GM19395 (cell line): Measurements from ENCODE around the gene ETS1.

Source experiments
- ATAC-seq: cut with Tn5 transposase; IDR thresholded peaks from one replicate; pipeline ENCODE4 v1.9.1; 2021; ENCODE audit warnings: mild to moderate bottlenecking, moderate library complexity; ENCODE audit not compliant: unreplicated experiment

ETS1 gene

DNA sequence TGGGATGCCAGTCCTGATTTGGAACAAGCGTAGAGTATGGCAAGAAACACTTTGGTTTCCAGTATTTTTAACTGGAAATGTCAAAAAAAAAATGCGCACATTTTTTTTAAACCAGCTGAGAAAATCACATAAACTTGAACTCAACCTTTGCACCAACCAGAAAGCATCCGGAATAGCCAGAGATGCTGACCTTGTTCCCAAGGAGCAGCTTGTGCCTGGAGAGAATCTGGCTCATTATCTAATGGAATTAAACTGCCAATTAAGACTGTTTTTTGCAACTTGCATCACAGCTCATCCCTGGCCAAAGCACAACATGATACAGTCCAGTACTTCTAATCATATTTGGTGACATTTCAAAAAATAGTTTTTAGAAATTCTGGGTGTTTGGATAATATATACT is 8.4 kb upstream of the ETS1 start:
- ATAC-seq: no peak

DNA sequence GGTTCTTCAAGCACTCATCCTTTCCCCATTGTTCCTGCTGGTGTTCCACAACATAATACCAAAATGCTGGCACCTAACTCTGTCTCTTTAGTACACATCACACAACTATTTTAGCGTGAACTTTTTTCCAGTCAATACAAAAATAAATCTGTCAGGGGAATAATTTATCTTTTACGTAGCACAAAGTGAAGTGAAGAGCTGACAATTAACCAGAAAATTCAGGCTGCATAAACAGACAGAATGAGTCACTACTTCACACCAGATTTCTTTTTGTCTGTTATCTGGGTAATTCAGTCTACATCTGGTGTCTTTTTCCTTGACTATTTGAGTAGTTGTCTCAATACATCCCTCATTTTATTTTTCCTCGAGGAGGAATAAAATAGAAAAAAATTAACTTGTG is 7.9 kb upstream of the ETS1 start:
- no peak for ATAC-seq

GRCh38 chr11:128594226-128594625 is 6.9 kb upstream of the ETS1 start:
- no peak for ATAC-seq

DNA sequence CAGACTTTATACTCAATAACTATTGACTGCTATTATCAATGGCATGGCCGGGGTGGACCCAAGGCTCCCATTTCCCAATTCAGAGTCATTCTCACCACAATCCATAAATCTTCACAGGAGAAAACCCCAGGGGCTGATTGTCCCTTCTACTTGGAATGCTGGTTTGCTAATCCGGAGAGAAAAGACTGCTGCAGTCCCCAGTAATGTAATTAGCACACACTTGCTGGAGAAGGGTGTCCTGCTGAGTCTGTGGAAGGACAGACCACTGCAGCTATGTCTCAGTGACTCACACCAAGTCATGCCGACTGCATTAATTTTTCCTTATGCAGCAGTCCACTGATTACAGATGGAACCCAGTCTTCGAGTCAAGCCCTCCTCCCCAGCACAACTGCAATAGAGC is 5.9 kb upstream of the ETS1 start:
- no peak for ATAC-seq

DNA sequence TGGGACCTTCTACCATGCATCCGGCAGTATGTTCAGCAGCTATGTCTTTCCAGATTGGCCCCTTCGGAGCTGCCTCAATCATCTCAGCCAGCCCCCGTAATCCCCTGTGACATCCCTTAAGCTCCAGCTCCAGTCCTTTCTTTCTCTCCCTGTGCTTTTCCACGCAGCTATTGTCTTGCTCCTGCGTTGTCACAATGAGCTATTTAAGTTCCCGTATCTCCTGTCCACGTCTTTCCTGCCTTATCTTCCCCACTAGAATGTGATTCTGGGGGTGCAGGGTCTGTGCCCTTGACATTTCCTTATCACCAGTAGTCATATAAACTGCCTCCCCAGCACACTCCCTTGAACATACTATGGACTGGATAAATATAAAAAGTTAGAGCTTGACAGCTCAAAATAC is 5.1 kb upstream of the ETS1 start:
- ATAC-seq: no peak

DNA sequence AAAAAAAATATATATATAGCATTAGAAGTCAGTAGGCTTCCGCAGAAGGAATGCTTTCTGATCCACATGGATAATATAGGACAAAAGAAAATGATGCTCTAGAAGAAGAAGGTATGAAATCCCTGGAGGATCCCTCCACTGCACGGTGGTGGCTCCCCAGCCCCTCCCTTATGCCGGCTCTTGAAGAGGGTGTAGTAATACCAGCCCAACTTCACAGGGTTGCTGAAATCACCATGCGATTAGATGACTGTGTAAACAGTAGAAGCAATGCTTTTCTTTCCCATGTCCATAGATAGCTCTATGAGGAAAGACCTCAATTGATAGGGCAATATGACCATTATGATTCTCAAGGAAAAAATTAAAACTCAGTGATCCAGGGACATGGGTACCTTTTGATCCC is 3.2 kb upstream of the ETS1 start:
- ATAC-seq: no peak

- no peak for ATAC-seq
Measured at GRCh38 chr11:128589998-128590397, 2.6 kb upstream of the ETS1 start.

- ATAC-seq: no peak
Measured at GRCh38 chr11:128588093-128588492, 735 bp upstream of the ETS1 start.

- no peak for ATAC-seq
Measured at GRCh38 chr11:128586689-128587088, 669 bp downstream of the ETS1 start.

- no peak for ATAC-seq
Measured at GRCh38 chr11:128585498-128586238, 1.7 kb downstream of the ETS1 start.

DNA sequence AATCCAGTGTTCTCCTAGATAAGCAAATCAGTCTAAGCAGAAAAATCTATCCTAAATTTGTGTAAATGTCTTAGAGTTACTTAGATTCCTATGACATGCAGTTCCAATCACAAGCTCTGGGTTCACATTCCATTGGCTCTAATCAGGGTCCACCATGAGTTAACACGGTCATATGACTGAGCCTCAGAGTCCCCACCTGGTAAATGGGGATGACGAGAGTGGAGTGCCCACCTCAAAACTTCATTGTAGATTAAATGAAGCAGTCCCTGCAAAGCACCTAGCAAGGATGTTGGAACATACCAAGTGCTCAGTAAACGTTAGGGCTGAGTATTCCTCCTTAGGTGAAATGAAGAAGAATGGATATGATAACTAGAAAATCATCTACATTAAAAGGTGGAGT is 3.1 kb downstream of the ETS1 start:
- ATAC-seq: no peak

GRCh38 chr11:128582496-128583366 is 4.6 kb downstream of the ETS1 start:
- ATAC-seq: no peak

DNA sequence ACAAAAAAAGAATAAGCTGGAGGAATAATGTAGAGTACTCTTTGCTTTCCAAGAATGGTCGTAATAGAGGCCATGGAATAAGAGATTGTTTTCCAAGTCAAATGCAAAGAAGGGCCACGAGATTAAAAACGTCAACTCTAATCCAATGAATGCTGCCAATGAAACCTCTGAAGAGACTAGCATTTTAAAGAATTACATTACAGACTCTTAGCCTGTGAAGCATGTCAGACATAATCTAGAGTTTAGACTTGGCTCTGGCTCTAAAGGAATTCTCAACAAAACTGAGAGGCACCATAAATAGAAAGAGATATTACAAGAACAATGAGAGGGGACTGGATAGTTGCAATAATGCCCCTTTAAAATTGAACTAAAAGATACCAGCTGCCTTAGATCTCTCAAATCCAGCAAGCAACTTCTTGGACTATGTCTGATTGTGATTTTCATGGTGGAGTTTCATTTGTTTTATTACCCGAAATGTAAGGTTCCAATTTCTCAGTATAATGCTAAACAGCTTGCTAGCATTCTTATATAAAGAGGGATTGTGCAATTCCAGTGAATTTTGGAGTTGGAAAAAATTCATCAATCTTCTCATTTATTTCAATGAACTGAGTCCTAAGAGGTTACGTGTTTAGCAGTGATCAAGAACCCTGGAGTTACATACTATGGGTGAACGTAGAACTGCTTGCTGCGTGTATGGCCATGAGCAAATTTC is 5.6 kb downstream of the ETS1 start:
- ATAC-seq: no peak

DNA sequence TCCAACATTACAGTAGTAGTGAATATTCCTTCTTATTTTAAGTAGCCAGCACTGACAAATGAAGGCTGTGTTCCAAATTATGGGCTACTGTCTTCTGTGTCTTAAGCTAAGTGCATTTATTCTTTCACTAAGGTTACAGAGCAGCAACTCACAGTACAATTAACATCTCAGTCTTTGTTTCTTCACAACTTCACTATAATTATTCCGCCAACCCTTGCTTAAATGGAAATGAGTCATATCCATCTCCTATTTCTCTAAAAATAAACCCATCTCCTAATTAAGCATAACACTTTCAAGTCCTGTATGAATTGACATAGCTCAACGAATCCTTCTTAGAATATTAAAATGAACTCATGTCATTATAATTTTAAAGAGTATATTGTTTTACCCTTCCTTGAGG is 6.7 kb downstream of the ETS1 start:
- no peak for ATAC-seq

- ATAC-seq: peak; percentile 82
Measured at GRCh38 chr11:128579798-128580504, 7.4 kb downstream of the ETS1 start.

DNA sequence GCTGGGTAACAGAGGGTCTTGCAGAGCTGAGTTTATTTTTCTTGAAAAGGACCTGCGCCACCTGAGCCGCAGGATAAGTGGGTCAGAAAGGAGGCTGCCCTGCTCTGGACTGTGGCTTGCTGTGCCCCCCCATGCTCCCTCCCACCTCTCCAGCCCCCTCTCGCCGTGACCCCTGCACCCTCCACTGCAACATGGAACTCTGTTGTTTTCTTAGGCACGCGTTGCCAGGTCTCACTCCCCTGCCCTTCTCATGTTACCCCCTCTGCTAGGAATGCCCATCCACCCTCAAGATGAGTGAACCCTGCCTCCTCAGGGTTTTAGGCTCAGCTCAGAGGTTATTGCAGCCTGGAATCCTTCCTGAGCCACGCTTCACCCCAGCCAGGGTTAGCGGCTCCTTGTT is 10.8 kb downstream of the ETS1 start:
- ATAC-seq: no peak

- no peak for ATAC-seq
Measured at GRCh38 chr11:128575961-128576350, 11.4 kb downstream of the ETS1 start.

GRCh38 chr11:128575174-128575960 is 12.0 kb downstream of the ETS1 start:
- ATAC-seq: no peak

- no peak for ATAC-seq
Measured at GRCh38 chr11:128574576-128575011, 12.8 kb downstream of the ETS1 start.

GRCh38 chr11:128573638-128574037 is 13.7 kb downstream of the ETS1 start:
- no peak for ATAC-seq
